SIG-M5 treated with dmso at 0.1 percent for 504 hours (cell line): Measurements from ENCODE around the gene LEUTX.

ENCODE experiments used
- DNase-seq: peaks from one replicate; lab custom pipeline; 2025; ENCODE audit not compliant: unreplicated experiment; lab: John Stamatoyannopoulos, UW

The LEUTX gene

DNA sequence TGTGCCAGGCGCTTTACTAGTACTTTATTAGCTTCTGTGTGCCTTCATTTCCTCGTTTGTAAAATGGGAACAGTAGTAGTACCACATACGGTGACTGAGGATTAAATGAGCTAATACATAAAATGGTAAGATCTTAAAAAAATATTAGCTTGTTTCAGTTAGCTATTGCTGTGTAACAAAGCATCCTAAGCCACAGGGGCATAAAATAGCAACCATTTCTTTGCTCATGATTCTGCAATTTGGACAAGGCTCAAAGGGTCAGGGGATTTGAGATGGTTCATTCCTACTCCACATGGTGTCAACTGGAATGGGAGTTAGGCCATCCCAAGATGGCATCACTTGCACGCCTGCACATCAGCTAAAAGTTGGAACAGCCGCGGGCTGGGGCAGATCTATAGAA lies 42.0 kb downstream of the LEUTX start:
- DNase-seq = no peak

- no peak for DNase-seq
Measured at GRCh38 chr19:39823686-39824085, 45.0 kb downstream of the LEUTX start.

DNA sequence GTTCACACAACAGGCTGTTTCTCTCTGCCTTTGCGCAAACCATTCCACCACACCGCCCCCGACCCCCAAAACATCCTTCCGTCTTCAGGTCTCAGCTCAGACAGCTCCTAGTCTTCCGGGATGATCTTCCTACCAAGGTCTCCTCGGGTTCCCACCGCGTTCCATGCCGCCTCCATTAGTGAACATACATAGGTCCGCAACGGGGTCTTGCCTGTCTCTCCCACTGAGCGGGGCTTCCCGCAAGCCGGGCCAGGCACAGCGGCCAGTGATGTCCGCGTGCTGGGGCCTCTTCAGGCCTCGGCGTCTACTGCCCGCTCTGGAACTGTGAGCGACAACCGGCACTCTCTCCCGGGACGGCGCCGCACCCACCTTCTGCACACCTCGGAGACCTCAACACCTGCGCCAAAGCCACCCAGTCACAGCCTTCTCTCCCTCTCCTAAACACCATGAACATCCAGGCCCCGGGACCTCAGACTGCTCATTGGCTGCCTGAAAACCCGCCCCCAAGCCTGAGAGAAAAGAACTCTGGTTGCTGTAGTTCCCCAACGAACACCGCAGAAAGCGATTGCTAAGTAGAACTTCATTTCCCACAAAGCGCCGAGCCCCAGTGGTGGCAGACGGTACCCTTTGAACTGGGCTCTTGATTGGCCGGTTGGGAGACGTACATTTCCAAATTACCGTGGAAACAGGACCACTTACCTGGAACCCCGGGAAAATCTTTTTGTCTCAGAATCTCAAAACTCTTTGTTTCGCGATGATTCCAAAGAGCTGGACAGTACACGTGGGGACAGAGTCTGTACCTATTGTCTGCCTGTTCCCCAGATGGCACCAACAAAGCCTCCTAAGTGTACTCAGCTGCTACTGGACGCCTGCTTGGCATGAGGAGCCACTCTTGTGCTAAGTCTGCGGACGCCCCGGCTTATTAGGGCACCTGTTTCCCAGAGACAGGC lies 45.8 kb downstream of the LEUTX start:
- DNase-seq = peak; percentile 61

DNA sequence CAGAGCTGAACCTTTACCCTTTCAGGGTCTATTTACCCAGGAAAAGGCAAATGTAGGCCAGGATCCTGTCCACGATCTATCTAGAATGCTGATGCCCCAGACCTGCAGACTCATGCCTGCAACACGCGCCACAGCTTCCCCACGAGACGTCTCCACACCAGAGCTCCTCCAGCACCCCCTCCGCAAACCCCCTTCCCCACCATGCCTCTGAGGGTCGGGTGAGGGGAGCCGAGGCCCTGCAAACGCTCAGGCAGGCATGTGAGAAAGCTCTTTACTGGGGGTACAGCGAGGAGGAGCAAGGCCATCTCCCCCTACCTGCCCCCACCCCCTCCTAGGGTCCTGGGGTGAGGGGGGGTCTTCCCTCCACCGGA lies 46.4 kb downstream of the LEUTX start:
- no peak for DNase-seq

- DNase-seq = no peak
Measured at GRCh38 chr19:39825531-39826076, 47.0 kb downstream of the LEUTX start.

- no peak for DNase-seq
Measured at GRCh38 chr19:39826311-39826945, 47.8 kb downstream of the LEUTX start.

DNA sequence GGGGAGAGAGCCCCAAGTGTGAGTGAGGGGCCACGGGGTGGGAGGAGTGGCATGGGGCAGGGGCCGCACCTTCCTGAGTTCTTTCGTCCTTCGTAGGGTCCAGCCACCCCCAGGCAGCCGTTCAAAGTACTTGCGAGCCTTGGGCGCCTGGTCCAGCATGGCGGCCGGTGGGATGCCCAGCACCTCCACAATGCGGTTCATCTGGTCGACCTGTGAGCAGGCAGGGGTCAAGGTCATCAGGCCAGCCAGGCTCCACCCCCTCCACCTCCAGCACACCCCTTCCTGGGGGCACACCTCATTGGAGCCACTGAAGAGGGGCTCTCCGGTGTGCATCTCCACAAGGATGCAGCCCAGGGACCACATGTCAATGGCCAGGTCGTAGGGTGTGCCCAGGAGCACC lies 48.6 kb downstream of the LEUTX start:
- no peak for DNase-seq

DNA sequence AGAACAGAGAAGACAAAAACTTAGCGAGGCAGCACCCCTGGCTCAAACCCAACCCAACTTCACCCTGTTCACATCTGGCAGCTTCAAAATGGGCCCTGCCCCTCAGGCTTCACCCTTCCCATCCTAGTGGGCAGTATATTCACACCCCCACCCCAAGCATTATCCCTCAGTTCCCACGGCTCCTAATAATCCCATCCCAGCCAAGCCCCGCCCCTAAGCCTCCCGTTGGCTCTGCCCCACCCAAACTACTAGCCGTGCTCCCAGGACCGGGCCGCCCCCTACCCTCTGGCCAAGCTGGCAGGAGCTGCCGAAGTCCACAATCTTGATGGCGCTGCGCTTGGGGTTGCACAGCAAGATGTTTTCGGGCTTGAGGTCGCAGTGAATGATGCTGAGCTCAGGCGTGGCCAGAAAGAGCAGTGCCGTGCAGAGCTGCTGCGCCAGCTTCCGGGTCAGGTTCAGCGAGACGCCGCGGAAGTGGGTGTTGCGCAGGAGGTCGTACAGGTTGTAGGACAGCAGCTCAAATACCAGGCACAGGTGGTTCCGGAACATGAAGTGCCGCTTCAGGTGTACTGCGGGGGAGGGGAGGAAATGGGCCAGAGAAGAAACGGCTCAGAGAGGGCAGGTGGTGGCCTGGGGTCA lies 49.5 kb downstream of the LEUTX start:
- DNase-seq = no peak

- peak; percentile 53 for DNase-seq
Measured at GRCh38 chr19:39828654-39829032, 50.0 kb downstream of the LEUTX start.

DNA sequence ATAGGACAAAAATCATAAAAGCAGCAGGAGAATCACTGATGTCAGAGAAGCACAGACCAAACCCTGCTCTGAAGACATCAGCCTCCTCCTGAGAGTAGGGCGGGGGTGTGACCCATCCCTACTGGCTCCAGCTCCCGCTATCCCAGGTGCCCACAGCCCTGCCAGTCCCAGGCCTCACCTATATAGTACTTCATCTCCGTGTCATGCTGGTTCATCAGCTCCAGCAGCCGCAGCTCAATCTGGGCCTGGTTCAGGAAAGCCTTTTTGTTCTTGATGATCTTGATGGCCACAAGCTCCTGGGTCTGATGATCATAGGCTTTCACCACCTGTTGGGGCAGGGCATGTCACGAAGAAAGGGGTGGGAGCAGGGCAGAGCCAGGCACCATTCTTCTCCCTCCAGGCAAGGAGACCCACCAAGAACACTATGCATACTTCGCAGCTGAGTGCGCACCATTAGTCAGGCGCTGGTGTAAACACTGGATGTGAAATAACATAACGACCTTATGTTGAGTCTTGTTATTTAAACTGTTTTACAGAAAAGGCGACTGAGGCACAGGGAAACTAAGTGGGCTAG lies 51.1 kb downstream of the LEUTX start:
- DNase-seq = no peak

DNA sequence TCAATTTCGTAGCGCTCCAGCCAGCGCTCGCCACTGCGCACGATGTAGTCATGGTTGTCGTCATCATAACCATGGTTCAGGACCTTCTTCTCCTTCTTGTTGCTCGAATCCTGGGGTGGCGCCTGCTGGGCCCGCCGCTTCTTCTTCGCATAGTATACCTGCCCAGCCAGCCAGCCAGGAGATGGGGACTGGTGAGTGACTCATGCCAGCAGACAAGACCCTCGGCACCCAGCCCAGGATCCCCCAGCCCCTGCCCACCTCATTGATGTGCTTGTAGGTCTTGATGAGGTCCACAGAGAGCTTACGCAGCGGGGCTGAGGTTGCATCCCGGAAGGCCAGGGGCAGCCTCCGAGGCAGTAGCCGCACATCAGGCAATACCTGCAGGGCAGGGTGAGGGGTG lies 51.8 kb downstream of the LEUTX start:
- no peak for DNase-seq

DNA sequence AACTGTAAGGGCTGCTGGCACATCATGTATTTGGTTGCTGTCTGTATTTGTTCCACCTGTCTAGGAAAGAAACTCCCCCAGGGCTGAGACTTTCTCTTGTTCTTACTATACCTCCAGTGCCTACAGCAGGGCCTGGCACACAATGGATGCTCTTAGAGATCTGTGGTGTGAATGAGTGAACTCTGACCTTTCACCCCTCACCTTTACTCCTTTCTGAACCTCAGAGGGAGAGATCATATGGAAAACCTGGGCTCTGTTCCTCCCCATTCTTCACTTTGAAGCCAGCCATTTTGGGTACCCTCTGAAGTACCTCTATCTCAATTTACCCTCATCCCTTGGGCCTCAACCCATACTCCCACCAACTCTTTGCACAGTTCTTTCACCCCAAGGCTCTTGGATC lies 52.2 kb downstream of the LEUTX start:
- no peak for DNase-seq

GRCh38 chr19:39831679-39832078 lies 53.0 kb downstream of the LEUTX start:
- DNase-seq = no peak

GRCh38 chr19:39832341-39833083 lies 53.9 kb downstream of the LEUTX start:
- no peak for DNase-seq

DNA sequence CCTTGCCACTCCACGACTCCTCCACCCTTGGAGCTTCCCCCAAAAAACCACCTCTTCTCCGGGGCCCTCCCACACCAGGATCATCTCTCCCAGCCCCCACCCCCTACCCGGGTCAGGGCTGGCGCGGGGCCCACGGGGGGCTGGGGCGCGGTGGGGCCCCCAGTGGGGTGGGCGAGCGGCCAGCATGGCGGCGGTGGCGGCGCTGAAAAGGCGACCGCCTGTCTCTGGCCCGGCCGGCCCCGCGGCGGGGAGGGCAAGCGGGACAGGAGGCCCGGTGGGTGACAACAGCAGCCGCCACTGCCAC lies 54.5 kb downstream of the LEUTX start:
- DNase-seq = no peak

DNA sequence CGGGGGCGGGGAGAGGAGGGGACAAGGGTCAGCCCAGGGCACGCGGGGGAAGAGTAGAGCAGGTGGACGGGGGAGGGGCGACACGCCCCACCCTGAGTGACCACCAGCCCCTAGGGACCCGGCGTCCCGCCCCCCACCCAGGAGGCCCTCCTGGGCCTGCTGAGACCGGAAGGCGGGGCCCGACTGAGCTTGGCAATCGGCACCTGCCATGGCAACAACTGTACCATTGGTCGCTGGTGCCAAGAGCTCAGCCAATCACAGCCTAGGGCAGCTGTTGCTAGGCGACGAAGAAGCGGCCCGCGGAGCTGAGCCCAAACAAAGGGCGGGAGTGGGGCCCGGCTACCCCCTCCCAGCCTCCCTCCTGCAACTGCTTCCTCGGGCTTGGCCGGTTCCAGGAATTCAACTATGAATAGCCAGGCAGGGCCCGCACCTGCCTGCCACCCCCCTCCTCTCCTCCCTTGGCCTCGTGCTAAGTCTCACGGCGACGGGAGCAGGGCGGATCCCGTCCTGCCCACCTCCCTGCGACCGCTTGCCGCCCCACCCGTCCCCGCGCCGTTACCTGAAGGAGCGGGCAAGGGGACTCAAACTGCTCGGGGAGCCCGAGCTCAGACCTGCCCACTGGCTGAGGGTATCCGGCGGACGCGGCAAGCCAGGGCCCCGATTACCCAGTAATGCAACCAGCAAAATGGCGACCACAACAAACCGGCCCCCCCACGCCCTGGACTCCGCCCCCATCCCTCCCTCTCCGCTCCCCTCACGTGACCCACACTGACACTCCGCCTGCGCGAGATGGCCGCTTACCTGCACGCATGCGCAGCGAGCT lies 55.0 kb downstream of the LEUTX start, which contains the start of gene DYRK1B:
DYRK1B (minus strand) TSS at position 699 of the 823 bp plus-strand sequence. CDS start 2,295 bp downstream, outside the sequence.
- DNase-seq = peak; percentile 68

DNA sequence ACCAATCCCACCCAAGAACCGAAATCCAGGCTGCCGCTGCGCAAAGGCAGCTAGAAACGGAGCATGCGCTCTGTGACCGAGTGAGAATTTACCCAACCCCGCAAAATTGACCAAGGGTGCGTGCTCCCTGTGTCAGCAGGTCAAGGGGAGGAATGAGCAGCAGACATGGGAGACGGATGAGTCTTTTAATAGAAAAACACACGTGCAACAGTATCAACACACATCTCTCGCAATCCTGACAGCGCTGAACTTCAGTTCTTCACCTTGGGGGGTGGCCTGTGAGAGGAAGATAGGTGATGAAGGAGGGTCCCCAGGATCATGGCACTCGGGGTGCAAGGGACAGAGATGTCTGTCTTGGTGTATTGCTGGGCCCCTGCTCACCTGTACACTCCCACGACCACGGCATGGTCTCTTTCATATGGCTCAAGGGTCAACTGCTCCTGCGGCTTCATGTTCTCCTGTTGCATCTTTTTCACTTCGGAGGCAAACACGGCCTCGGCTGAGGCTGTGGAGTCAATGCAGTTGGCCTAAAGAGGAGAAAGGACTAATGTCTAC lies 55.7 kb downstream of the LEUTX start:
- no peak for DNase-seq
